ENCODE data around the gene TSPAN10.
"Not testable (repeated sequence)": the region's sequence is repeated elsewhere in the genome, so short reads cannot be mapped to it uniquely, and the experiment has no call there.

Gene TSPAN10

GRCh38 chr17:81636505-81637288 is at the start of gene TSPAN10, which contains the start of gene NPLOC4:
Gene TSPAN10, plus strand, starts transcription at chr17:81637196. Its CDS starts 5,217 bp downstream, at chr17:81642413.
Gene NPLOC4, minus strand, starts transcription at chr17:81637112. Its CDS starts 182 bp downstream, at chr17:81636930.
- no peak for FAIRE-seq

- FAIRE-seq = no peak
These were observed 47.4 kb upstream of the TSPAN10 start for GRCh38 chr17:81589612-81590011.

GRCh38 chr17:81590121-81590520 is 46.9 kb upstream of the TSPAN10 start:
- no peak for FAIRE-seq

- no peak for FAIRE-seq
These were observed 45.0 kb upstream of the TSPAN10 start for GRCh38 chr17:81591971-81592370.

- FAIRE-seq = no peak
These were observed 43.7 kb upstream of the TSPAN10 start for GRCh38 chr17:81593105-81593871.

- FAIRE-seq = no peak
These were observed 37.1 kb upstream of the TSPAN10 start for GRCh38 chr17:81599719-81600486.

- FAIRE-seq = peak; percentile 95
These were observed 35.4 kb upstream of the TSPAN10 start for GRCh38 chr17:81601525-81602120.

GRCh38 chr17:81603846-81604610 is 33.0 kb upstream of the TSPAN10 start:
- FAIRE-seq = no peak

GRCh38 chr17:81607431-81607830 is 29.6 kb upstream of the TSPAN10 start:
- no peak for FAIRE-seq

GRCh38 chr17:81608082-81608481 is 28.9 kb upstream of the TSPAN10 start:
- FAIRE-seq = no peak

- no peak for FAIRE-seq
These were observed 28.4 kb upstream of the TSPAN10 start for GRCh38 chr17:81608605-81609004.

GRCh38 chr17:81609541-81610311 is 27.3 kb upstream of the TSPAN10 start:
- no peak for FAIRE-seq

- no peak for FAIRE-seq
These were observed 24.6 kb upstream of the TSPAN10 start for GRCh38 chr17:81612172-81612970.

- FAIRE-seq = no peak
These were observed 21.5 kb upstream of the TSPAN10 start for GRCh38 chr17:81615401-81615930.

GRCh38 chr17:81616877-81617276 is 20.1 kb upstream of the TSPAN10 start:
- FAIRE-seq = no peak

- FAIRE-seq = not testable (repeated sequence)
These were observed 18.7 kb upstream of the TSPAN10 start for GRCh38 chr17:81618307-81618706.

GRCh38 chr17:81621494-81622130 is 15.4 kb upstream of the TSPAN10 start:
- FAIRE-seq = no peak

GRCh38 chr17:81630274-81630673 is 6.7 kb upstream of the TSPAN10 start:
- FAIRE-seq = no peak

GRCh38 chr17:81631482-81631881 is 5.5 kb upstream of the TSPAN10 start:
- FAIRE-seq = no peak

- no peak for FAIRE-seq
These were observed 1.6 kb upstream of the TSPAN10 start for GRCh38 chr17:81635431-81635830.
